ENCODE data around the gene ENTPD1. TPM values are rescaled to one million over a fixed set of nuclear protein-coding genes. Genes with fewer than 3 reads are reported as not detected.
A peak's percentile ranks its signal among the peaks of the same experiment; 100 is the strongest.

The ENTPD1 gene
- polyA plus RNA-seq, 3 donors: 62.2 to 71.1 (median 70.4) TPM

GRCh38 chr10:95831076-95831475 lies 75.1 kb downstream of the ENTPD1 start:
- Mint-ChIP-seq H3K36me3 (peaks cover 54 to 76% of the 10 kb centered on the region in 2 donors), H3K4me3 (no peak overlapping the region), H3K27ac (peak overlapping the region in 5 of 7 donors; percentile 11 to 86 (median 55)), H3K27me3 (ENCODE audit: low read depth in 3 of 3) (no peaks in the 10 kb centered on the region), H3K4me1 (peaks cover 33% of the 10 kb centered on the region), H3K9me3 (peaks cover 0 to 2% (median 0%) of the 10 kb centered on the region in 7 donors)
- H3K27me3 ChIP-seq (ENCODE audit: control insufficient read depth in 2 of 2, insufficient read depth in 2 of 2, low read length in 2 of 2): no peaks in the 10 kb centered on the region
- H3K4me2 ChIP-seq (replicated peaks; ENCODE audit: extremely low read depth, low read length, poor library complexity, severe bottlenecking): no peak overlapping the region
- H3K4me3 ChIP-seq (replicated peaks in 1 of 3; ENCODE audit: low read depth in 2 of 3, low read length in 3 of 3): no peak overlapping the region
- DNase-seq: no peak
- no peaks in the 10 kb centered on the region for H3K9me3 ChIP-seq (replicated peaks in 1 of 2; ENCODE audit: control insufficient read depth in 1 of 2, insufficient read depth in 1 of 2, low read length in 2 of 2)
- peaks cover 0 to 9% of the 10 kb centered on the region in 2 donors for H3K4me1 ChIP-seq (ENCODE audit: control insufficient read depth in 1 of 2, insufficient read depth in 2 of 2, low read length in 2 of 2)
- peak overlapping the region in 1 of 2 donors; percentile 56 for H3K27ac ChIP-seq (ENCODE audit: low read depth in 1 of 2, low read length in 2 of 2)
- no peak for TF ChIP-seq CTCF (IDR thresholded peaks at IDR 0.05)
- H3K9ac ChIP-seq (ENCODE audit: insufficient read depth, low read length, poor library complexity, severe bottlenecking): no peak overlapping the region
- H2AFZ ChIP-seq (ENCODE audit: insufficient read depth, low read depth, low read length, poor library complexity, severe bottlenecking): no peak overlapping the region
- peaks cover 20 to 66% of the 10 kb centered on the region in 2 donors for H3K36me3 ChIP-seq (replicated peaks in 1 of 2; ENCODE audit: control insufficient read depth in 1 of 2, insufficient read depth in 2 of 2, low read length in 2 of 2)
- peaks cover 4% of the 10 kb centered on the region for H4K20me1 ChIP-seq (ENCODE audit: insufficient read depth, low read length)
- WGBS (ENCODE audit: insufficient coverage): 67% methylated on average over 2 of the region's 3 CpGs
- peaks cover 26% of the 10 kb centered on the region for H3K79me2 ChIP-seq (ENCODE audit: insufficient read depth, low read length)
- intact Hi-C loops (cut with micrococcal nuclease): loop anchor here in 1 of 2 donors (10.0 kb wide), 1 partner anchor 76 kb away; the partner anchor contains the start of gene ENTPD1

GRCh38 chr10:95831515-95831914 lies 75.6 kb downstream of the ENTPD1 start:
- Mint-ChIP-seq H3K27me3 (ENCODE audit: low read depth in 3 of 3) (no peaks in the 10 kb centered on the region), H3K27ac (peak overlapping the region in 4 of 7 donors; percentile 14 to 89 (median 70)), H3K36me3 (peaks cover 50 to 71% of the 10 kb centered on the region in 2 donors), H3K4me3 (no peak overlapping the region), H3K4me1 (peaks cover 35% of the 10 kb centered on the region), H3K9me3 (peaks cover 0 to 2% (median 0%) of the 10 kb centered on the region in 7 donors)
- peaks cover 2 to 10% of the 10 kb centered on the region in 2 donors for H3K4me1 ChIP-seq (ENCODE audit: control insufficient read depth in 1 of 2, insufficient read depth in 2 of 2, low read length in 2 of 2)
- H3K4me2 ChIP-seq (replicated peaks; ENCODE audit: extremely low read depth, low read length, poor library complexity, severe bottlenecking): no peak overlapping the region
- intact Hi-C loops (cut with micrococcal nuclease): loop anchor here in 1 of 2 donors (10.0 kb wide), 1 partner anchor 77 kb away; the partner anchor contains the start of gene ENTPD1
- H4K20me1 ChIP-seq (ENCODE audit: insufficient read depth, low read length): peaks cover 4% of the 10 kb centered on the region
- no peak overlapping the region for H3K9ac ChIP-seq (ENCODE audit: insufficient read depth, low read length, poor library complexity, severe bottlenecking)
- no peak overlapping the region for H3K4me3 ChIP-seq (replicated peaks in 1 of 3; ENCODE audit: low read depth in 2 of 3, low read length in 3 of 3)
- peaks cover 23% of the 10 kb centered on the region for H3K79me2 ChIP-seq (ENCODE audit: insufficient read depth, low read length)
- H3K27ac ChIP-seq (ENCODE audit: low read depth in 1 of 2, low read length in 2 of 2): peak overlapping the region in 1 of 2 donors; percentile 56
- H3K36me3 ChIP-seq (replicated peaks in 1 of 2; ENCODE audit: control insufficient read depth in 1 of 2, insufficient read depth in 2 of 2, low read length in 2 of 2): peaks cover 20 to 61% of the 10 kb centered on the region in 2 donors
- H3K9me3 ChIP-seq (replicated peaks in 1 of 2; ENCODE audit: control insufficient read depth in 1 of 2, insufficient read depth in 1 of 2, low read length in 2 of 2): no peaks in the 10 kb centered on the region
- TF ChIP-seq CTCF (IDR thresholded peaks at IDR 0.05): no peak
- no peaks in the 10 kb centered on the region for H3K27me3 ChIP-seq (ENCODE audit: control insufficient read depth in 2 of 2, insufficient read depth in 2 of 2, low read length in 2 of 2)
- H2AFZ ChIP-seq (ENCODE audit: insufficient read depth, low read depth, low read length, poor library complexity, severe bottlenecking): no peak overlapping the region
- DNase-seq: no peak

All from CD14-positive monocyte (primary cell).